ENCODE data around the gene HEBP2. TPM values are rescaled to one million over a fixed set of nuclear protein-coding genes. Genes with fewer than 3 reads are reported as not detected.

The HEBP2 gene
- total RNA-seq, 1 experiment from 2014 or later: 44.0 TPM

- DNase-seq (ENCODE audit: low read depth): peak; percentile 47
Observed at GRCh38 chr6:138397128-138398122, 6.6 kb upstream of the HEBP2 start.

- no peak for DNase-seq (ENCODE audit: low read depth)
Observed at GRCh38 chr6:138400326-138400725, 3.7 kb upstream of the HEBP2 start.

DNA sequence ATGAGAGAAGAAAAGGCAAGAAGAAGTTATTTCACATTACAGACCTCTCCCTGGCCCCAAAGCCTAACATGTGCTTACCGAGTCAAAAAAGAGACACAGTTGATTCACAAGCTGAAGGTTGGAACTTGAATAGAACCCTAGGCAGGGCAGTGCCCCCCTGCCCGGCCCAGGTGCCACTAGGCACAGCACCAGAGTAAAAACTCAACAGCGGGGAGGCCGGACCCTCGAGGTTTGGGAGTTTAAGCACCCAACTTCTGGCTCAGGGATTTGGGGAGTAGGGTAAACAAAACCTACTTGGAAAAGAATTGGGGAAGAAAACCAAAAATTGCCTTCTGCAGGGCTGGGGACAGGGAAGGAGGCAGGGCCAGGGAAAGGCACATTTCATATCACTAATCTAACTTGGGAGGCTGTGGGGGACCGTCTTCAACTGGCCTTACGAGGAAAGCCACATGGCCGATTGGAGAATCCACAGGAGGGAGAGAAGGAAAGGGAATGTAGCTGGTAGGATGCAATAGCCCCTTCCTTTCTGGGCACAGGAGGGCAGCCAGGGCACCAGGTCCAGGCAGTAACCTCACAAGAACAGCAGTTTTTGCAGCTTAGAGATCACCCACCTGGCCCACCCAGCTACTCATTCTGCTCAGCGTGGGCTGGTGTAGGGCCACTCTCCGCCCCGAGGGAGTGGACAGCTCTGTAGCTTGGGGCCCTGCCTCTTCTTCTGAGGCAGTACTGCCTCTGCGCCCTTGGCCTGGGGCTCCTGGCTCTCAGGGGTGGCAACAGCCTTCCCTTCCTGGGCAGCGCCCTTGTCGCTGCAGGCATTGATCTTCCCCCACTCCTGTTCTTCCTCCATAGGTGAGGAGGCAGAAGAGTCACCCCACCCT is 1.8 kb upstream of the HEBP2 start:
- DNase-seq (ENCODE audit: low read depth): no peak

GRCh38 chr6:138402838-138403187 is 1.2 kb upstream of the HEBP2 start:
- DNase-seq (ENCODE audit: low read depth): no peak

- DNase-seq (ENCODE audit: low read depth): peak; percentile 46
Observed at GRCh38 chr6:138403324-138403800, 661 bp upstream of the HEBP2 start.

DNA sequence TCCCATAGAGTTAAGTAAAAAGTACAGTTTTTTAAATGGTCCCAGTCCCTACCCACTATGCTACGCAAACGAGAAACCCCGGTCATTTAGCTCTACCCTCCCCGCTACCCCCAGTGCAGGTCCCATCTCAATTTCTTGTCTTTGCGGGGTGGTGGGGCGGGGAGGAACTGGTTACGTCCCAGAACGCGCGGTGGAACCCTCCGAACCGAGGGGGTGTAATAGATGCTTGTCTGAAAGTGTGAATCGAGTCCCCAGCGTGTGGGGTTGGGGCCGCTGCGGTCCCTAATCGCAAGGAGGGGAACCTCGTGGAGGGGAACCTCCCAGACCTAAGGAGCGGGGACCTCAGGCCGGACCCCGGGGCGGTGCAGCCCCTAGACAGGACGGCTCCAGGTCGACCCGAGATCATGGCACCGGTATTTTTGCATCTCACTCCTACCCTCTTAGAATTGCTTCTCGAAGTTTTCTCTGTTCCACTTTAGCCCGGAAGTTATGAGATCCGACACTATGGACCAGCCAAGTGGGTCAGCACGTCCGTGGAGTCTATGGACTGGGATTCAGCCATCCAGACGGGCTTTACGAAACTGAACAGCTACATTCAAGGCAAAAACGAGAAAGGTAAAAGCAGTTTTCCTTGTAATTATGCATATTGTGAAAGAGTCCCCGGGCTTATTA is 779 bp downstream of the HEBP2 start:
- DNase-seq (ENCODE audit: low read depth): no peak

DNA sequence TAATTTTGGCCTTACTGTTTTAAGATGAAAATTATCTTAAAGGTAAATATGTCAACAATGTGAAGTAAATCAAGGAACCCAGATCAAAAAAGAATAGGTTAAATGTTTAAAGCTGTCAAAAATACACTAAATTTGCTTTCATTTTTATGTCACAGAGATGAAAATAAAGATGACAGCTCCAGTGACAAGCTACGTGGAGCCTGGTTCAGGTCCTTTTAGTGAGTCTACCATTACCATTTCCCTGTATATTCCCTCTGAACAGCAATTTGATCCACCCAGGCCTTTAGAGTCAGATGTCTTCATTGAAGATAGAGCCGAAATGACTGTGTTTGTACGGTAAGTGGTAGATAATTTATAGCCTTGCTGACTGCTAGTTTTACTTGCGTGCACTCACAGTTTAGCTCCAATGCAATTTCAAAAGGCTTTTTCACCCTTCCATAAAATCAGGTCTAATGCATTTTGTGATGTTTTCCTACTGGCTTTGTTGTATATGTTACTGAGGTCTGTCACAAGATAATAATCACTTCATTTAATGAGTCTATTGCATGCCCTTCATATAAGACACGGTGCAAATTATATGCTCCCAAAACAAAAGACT is 1.9 kb downstream of the HEBP2 start:
- DNase-seq (ENCODE audit: low read depth): no peak

DNA sequence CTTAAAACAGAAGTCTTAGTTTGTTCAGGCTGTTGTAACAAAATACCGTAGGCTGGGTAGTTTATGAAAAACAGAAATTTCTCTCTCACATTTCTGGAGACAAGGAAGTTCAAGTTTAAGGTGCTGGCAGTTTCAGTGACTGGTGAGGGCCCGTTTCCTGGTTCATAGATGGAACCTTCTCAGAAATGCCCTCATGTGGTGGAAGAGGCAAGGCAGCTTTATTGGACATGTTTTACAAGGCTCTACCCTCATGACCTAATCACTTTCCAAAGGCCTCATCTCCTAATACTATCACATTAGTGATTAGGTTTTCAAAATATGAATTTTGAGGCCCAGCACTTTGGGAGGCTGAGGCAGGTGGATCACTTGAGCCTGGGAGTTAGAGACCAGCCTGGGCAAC is 2.4 kb downstream of the HEBP2 start:
- no peak for DNase-seq (ENCODE audit: low read depth)

DNA sequence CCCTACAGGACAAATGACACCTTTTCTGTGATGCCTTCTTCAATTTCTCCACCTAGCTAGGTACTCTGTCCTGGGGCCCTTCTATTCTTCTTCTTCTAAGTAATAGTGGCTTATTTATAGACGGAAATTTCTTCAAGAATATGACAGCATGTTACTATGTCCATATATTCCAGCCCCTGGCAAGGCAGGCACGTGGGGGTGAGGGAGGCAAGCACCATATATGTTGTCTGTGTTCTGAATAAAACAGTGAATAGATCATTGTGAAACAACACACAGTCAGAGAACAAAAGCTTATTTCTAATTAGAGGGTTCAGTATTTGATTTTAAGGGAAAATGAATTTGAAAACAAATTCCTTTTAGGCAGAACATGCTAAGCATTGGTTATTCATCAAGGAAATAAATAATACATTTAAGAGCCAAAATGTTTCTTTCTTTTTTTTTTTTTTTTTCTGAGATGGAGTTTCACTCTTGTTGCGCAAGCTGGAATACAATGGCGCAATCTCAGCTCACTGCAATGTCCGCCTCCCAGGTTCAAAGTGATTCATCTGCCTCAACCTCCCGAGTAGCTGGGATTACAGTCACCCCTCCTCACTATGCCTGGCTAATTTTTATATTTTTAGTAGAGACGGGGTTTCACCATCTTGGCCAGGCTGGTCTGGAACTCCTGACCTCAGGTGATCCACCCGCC is 6.2 kb downstream of the HEBP2 start:
- peak; percentile 55 for DNase-seq (ENCODE audit: low read depth)

DNA sequence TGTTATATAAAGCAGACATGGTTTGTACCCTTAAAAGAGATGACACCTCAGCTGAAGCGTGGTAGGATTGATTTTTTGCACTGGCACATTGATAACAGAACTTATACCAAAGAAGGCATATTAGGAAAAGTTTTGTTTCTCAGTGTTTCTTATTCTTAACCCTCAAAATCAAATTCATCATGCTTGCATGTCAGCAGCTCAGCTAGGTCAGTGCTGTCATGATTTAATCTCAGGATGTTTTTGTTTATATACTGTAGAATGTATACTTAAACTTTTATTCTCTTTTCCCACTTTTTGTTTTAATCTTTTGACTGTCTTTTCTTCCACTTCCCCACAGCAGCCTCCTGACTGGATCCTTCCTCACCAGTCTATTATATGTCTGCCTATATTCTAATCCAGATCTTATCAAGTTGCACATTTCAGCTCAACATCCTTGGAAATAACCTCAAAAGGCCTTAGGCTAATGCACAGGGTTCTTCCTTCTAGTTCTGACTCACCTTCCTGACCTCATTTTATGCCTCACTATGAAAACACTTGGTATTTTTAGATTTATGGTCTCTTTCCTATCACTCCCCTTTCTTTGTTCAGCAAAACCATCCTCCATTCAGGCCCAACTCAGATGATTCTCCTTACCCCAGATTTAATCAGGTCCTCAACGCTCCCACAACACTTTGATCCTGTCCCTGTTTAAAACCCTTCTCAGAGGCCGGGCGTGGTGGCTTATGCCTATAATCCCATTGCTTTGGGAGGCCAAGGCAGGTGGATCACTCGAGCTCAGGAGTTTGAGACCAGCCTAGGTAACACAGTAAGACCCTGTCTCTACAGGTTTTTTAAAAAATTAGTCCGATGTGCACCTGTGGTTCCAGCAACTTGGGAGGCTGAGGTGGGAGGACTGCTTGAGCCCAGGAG is 7.2 kb downstream of the HEBP2 start:
- DNase-seq (ENCODE audit: low read depth): peak; percentile 98

DNA sequence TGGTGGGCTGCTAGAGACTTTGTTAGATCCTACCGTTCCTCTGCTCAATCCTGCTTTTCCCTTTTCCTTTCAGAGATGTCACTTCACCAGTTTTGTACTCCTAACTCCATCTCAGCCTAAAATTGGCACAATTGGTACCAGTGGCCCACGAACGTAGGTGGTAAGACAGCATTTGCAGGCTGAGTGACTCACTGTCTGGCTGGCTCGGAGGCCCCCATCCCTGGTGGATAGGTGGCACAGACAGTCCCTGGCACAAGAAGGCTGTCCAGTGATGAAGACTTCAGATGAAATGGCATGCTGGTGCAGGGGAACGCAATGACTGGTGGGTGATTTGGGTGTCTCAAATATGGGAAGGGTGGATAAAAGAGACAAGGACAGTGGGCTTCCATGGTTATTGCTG is 11.1 kb downstream of the HEBP2 start:
- DNase-seq (ENCODE audit: low read depth): no peak

DNA sequence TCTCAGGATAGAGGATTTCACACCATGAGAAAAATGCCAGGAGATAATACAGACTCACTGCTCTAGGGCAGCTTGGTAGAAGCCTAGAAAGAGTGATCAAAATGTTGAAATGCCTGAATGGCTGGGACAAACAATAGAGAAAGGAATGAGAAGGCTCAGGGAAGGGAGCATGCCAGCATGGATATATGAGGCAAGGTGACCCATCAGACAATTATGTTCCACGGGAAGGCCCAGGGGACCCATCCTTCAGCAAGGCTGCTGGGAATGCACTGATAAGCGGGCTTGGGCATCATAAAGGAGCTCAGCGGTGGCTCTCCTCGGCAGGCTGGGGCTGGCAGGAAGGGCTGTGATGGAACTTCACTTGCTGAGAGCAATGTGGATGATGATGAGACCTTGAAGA is 12.2 kb downstream of the HEBP2 start:
- no peak for DNase-seq (ENCODE audit: low read depth)

GRCh38 chr6:138417493-138418117 is 13.6 kb downstream of the HEBP2 start:
- DNase-seq (ENCODE audit: low read depth): no peak

GRCh38 chr6:138418118-138418742 is 14.2 kb downstream of the HEBP2 start:
- no peak for DNase-seq (ENCODE audit: low read depth)

DNA sequence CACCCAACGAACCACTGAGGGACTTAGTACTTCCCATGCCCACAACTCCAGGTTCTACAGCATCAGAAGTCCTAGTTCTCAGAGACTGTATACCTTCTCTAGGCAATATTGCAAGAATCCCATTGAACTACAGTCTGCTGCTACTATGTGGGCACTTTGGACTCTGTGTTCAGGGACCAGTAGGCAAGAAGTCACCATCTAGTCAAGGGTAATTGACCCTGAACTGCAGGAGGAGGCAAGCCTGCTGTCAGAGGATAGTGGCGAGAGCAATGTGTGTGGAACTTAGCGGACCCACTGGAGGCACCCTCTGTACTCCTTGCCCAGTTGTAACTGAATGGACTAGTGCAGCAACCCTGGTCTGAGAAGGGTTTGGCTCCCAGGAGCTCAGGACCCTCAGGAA is 15.7 kb downstream of the HEBP2 start:
- DNase-seq (ENCODE audit: low read depth): no peak

- no peak for DNase-seq (ENCODE audit: low read depth)
Observed at GRCh38 chr6:138420356-138420755, 16.3 kb downstream of the HEBP2 start.

GRCh38 chr6:138421089-138421488 is 17.1 kb downstream of the HEBP2 start:
- no peak for DNase-seq (ENCODE audit: low read depth)

GRCh38 chr6:138421608-138422007 is 17.6 kb downstream of the HEBP2 start:
- DNase-seq (ENCODE audit: low read depth): no peak

- DNase-seq (ENCODE audit: low read depth): no peak
Observed at GRCh38 chr6:138422861-138423260, 18.8 kb downstream of the HEBP2 start.

Measured in M059J (cell line).